COLO668 (cell line): Measurements from ENCODE around the gene KLK1.
"Not testable (repeated sequence)": the region's sequence is repeated elsewhere in the genome, so short reads cannot be mapped to it uniquely, and the experiment has no call there.

Source experiments
- DNase-seq: peaks from one replicate; lab custom pipeline; 2025; ENCODE audit not compliant: unreplicated experiment; lab: John Stamatoyannopoulos, UW

The KLK1 gene

GRCh38 chr19:50770164-50770563, 53.4 kb downstream of the KLK1 start, which contains the start of gene GPR32:
GPR32 (plus strand) TSS chr19:50770464; CDS start chr19:50770601, 137 bp downstream.
- DNase-seq = not testable (repeated sequence)
